Right lobe of liver (tissue), 4 donors: Measurements from ENCODE around the gene SUCNR1.
"Not testable (repeated sequence)": the region's sequence is repeated elsewhere in the genome, so short reads cannot be mapped to it uniquely, and the experiment has no call there.

Experiments used
- CTCF ChIP-seq, 4 donors: fragments of 200-600 bp in 3 of 4; fragments of 450-650 bp in 1 of 4; IDR thresholded peaks; one replicate each; pipeline versions ENCODE4 v1.5.1 to v1.8.0; 2016 to 2022; ENCODE audit warnings: antibody characterized with exemption in 4 of 4, mild to moderate bottlenecking in 2 of 4
- POLR2A ChIP-seq: fragments of 450-650 bp; IDR thresholded peaks from one replicate; pipeline ENCODE4 v1.6.1; 2017; ENCODE audit warnings: antibody characterized with exemption, mild to moderate bottlenecking
- donor health status: DM: no; HTN: no; CAD: no.
- donor health status: DM: no; HTN: no; CAD: no.
- donor health status: DM: no; HTN: yes; CAD: no.

- TF ChIP-seq CTCF (IDR thresholded peaks at IDR 0.05); POLR2A: not testable (repeated sequence)
These were observed 12.0 kb downstream of the SUCNR1 start for GRCh38 chr3:151885397-151885796.
